H7 (cell line): ENCODE data around the gene FAM72B. TPM values are rescaled to one million over a fixed set of nuclear protein-coding genes. Genes with fewer than 3 reads are reported as not detected.
"Not testable (repeated sequence)": the region's sequence is repeated elsewhere in the genome, so short reads cannot be mapped to it uniquely, and the experiment has no call there.

Experiments used
- DNase-seq: peaks from one replicate; pipeline ENCODE4 v3.0.0; 2012
- H3K27me3 ChIP-seq: 2 replicates; pipeline ENCODE4 v1.6.0; 2011; ENCODE audit warnings: mild to moderate bottlenecking, low read length; ENCODE audit not compliant: control insufficient read depth, insufficient read depth
- H3K36me3 ChIP-seq: replicated peaks from 2 replicates; pipeline ENCODE4 v1.5.1; 2011; ENCODE audit warnings: low read length; ENCODE audit not compliant: control insufficient read depth, insufficient read depth
- H3K4me3 ChIP-seq: 2 replicates; pipeline ENCODE4 v1.5.1; 2011; ENCODE audit warnings: low read depth, mild to moderate bottlenecking, control low read depth, low read length, moderate library complexity; ENCODE audit not compliant: insufficient read depth
- total RNA-seq: library from RNA; depleted of rRNA; stranded (reverse); fragments of >200 nt; shearing (Covaris generic); gene quantifications from 2 replicates; pipeline ENCODE4 v1.2.3, GENCODE V29; 2014

FAM72B gene
- total RNA-seq, 1 experiment from 2014 or later, result 20.6 TPM

DNA sequence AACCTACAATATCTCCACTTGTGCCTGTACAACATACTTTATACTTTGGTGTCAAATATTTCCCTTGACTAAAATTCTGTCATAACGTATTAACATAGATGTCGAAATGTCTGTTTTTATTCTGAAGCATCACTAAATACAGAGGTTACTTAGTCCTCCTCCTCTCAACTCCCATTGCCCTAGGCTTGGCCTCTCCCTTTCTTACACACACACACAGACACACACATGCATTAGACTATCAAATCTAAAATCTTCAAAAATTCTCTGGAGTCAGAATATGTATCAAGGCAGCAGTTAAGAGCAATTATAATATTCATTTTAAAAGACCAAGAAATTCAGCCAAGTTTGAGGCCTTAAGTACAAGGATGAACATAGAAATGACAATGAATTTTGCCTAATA lies 7.5 kb downstream of the FAM72B start:
- H3K4me3 ChIP-seq, H3K27me3 ChIP-seq, DNase-seq, H3K36me3 ChIP-seq: not testable (repeated sequence)

DNA sequence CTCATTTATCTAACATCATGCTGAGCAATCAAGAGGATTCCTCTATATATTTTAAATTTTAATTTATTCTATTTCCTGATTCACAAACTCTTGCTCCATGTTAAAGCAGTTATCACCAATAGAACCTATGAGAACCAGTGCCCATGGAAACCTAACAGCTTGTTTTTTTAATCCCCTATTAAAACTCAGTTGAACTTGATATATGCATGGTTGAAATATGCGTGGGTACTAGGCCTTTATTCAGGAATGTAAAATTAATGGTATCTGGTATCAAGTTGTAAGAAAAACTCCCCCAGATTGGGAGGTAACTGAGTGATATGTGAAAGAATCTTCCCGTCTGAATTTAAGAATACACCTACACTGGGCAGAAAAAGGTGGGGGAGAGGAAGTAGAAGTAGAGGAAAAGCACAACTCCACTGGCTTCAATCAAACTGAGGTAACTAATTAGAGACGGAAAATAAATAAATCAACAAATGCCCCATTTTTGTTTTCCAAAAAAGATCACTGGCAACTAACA lies 15.9 kb downstream of the FAM72B start:
- not testable (repeated sequence) for H3K4me3 ChIP-seq, DNase-seq, H3K36me3 ChIP-seq, H3K27me3 ChIP-seq

DNA sequence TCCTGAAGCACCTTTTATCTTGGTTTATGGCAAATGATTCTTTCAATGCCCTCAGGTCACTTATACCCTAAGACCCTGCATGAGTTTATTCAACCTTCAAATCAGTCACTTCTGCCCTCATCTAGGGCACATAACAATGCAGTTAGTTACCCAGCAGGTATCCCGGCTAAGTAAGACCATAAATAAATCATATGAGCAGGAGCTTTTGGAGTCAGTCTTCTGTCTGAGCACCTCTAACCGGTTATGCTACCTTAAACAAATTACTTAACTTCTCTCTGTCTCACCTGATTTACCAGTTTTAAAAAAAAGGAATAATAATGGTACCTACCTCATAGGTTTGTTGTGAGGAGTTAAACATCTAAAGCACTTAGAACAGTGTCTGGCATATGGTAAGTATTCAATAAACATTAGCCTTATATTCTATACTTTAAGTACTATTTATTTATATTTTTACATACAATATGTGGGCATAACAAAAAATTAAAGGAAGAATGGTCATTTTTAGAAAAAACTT lies 16.9 kb downstream of the FAM72B start:
- H3K36me3 ChIP-seq, H3K27me3 ChIP-seq, H3K4me3 ChIP-seq, DNase-seq: not testable (repeated sequence)

DNA sequence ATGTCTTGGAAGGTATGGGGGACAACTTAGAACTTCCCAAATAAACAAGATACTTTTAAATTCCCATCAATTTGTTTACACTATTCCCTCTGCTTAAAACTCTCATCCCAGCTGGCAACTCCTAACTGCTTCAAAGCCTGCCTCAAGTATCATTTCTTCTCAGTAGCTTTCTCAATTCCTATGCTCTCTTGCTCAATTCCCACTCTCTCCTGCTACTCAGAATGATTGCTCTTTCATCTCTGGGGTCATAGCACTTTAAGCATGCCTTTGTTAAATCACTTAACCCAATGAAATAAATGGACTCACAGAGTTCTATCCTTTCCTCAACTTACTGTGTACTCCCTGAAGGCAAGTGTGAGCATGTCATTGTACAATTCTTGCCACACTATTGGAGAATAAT lies 18.8 kb downstream of the FAM72B start:
- H3K36me3 ChIP-seq, DNase-seq, H3K4me3 ChIP-seq, H3K27me3 ChIP-seq: not testable (repeated sequence)

DNA sequence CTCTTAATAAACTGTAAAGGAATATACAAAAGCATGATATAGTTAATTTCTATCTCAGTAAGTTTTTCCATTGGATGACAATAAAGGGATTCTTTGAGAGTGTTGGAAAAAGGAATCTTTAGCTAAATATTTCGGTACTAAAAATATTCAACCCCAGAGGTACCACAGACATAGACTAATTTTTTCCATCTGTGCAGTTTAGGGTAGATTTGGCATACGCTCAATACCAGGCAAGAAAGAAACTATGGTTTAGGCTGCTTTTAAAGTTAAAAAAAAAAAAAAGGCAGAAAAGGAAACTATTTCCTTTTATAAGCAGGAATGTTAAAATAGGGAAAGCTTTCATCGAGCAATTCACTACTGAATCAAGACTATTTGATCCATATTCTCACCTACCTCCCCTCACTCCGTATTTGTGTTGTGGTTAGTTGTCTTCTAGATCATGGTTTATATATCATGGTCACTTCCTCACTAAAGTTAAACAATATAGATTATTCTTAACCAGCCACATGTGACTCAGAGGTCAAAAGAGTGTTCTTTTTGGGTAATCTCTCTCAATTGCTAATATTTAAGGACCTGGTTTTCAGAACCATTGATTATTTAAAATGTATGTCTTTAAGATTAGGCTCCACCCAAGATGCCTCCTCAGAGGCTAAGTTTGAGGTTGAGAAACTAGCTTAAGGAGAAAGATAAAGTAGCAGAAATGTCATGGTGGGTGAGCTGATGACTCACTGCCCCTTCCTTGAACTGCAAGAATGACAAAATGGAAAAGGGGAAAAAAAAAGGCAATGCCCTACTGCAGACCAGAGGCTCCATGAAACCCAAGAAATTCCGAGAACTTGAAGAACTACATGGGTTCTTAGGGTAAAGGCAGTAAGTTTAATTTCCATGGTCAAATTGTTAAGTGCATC lies 20.0 kb downstream of the FAM72B start:
- not testable (repeated sequence) for H3K36me3 ChIP-seq, H3K27me3 ChIP-seq, DNase-seq, H3K4me3 ChIP-seq

DNA sequence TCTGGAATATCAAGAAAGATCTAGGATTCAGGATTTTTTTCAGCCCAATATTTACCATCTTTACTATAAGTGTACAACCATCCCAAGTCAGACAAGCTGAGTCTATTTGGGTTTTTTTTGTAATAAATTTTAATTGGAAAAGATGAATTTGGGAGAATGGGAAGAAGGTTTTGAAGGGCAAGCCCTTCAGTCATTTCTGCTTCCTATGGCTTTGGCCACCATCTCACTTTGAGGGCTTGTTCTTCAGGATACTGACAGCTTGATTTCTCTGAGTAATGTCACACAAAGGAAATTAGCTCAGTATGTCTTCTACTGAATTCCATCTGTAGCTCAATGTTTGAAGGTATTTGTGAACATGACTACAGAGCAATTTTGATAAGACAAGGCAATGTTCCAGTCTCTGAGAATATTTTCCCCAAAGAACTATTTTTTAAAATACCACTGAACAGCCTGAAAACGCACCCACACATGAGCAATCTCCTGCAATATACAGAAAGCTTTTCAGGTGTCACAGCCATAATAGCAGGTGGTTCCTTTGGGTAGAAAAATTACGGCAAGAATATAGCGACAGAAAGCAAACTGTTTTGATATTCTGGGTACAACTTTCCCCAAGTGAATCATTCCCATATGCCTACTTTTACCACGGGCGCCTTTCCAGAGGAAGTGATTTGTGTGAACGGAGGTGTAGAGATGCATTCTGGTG lies 22.8 kb downstream of the FAM72B start:
- not testable (repeated sequence) for H3K27me3 ChIP-seq, H3K4me3 ChIP-seq, H3K36me3 ChIP-seq, DNase-seq

DNA sequence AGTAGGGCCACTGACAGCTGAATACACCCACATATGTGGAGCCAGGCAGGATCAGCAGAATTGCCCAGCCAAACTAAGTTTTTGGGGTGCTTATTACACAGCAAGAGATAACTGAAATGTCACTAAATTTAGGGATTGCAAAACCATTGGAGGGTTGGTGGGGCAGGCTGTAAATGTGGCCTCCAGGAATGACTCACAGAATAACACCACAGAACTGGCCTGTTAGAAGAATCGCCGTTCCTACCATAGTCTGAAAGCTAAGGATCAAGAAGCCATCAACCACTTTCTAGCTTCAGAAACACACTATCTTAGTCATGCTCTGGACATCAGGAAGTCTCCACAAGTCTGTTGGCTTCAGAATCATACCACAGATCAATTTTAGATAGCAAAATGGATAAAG lies 24.0 kb downstream of the FAM72B start:
- H3K27me3 ChIP-seq, H3K36me3 ChIP-seq, DNase-seq, H3K4me3 ChIP-seq: not testable (repeated sequence)

DNA sequence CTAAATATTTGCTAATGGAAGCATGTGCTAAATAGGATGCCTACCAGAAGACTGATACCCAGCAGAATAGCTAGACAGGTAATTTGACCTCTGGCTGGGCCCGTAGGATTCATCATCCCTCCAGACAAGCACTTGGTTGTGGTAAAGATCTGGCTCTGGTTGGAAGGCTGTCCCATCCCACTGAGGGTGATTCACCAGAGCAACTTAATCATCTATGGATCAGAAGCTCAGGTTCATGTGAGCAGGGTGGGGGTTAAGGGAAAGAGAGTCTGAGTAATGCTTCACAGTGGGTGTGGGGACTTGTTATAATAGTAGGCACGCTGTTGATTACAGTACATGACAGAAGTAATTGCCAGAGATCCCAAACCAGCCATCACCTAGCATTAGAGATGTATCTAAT lies 26.5 kb downstream of the FAM72B start:
- not testable (repeated sequence) for H3K4me3 ChIP-seq, H3K27me3 ChIP-seq, H3K36me3 ChIP-seq, DNase-seq

DNA sequence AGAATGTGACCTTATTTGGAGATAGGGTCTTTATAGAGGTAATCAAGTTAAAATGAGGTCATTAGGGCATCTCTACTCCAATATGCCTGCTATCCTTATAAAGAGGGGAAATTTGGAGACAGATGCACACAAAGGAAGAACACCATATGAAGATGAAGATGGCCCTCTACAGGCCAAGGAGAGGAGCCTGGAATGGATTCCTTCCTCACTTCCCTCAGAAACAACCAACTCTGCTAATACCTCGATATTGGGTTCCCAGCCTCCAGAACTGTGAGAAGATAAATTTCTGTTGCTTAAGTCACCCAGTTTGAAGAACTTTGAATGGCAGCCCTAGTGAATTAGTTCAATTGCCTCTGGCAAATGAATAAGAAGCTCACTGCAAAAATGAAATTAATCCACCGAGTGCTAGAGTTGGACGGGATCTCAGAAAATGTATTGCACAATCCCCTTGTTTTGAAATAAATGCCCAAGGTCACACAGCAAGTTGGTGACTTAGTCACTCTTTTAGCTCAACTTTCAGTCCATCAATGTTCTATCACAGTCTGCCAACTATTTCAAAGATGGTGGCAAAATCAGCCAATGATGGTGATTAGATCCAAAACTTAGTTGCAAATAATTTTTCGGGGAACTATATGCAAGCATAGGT lies 27.1 kb downstream of the FAM72B start:
- not testable (repeated sequence) for H3K4me3 ChIP-seq, DNase-seq, H3K27me3 ChIP-seq, H3K36me3 ChIP-seq

DNA sequence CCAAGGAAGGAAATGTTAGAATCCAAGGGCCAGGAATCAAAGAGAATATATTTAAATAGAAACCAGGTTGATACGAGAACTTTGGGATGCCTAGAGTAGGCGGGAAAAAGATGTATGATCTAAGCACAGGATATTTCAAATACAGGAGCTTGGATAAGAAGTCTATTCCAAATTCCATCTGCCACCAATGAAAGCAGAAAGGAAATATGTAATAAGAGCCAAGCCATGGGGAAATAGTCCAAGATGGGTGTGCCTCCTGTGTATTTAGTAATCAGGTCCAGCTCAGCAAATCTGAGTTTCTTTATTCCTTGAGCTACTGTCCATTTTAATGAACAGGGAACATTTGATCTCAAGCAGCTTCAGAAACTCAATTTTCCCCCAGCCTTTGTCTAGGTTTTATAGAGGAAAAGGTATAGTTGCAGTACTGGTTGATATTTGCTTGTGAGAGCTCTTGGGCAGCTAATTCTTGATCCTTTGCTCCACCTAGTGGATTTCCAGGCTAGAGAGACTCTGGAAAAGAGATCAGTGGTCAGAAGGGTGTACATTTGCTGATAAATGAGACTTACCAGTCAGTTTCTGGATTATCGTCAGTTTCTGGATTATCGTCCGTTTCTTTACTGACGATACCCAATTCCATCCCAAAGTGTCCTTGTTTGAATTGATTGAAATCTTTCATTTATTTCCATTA lies 28.3 kb downstream of the FAM72B start:
- not testable (repeated sequence) for H3K36me3 ChIP-seq, H3K27me3 ChIP-seq, H3K4me3 ChIP-seq, DNase-seq

DNA sequence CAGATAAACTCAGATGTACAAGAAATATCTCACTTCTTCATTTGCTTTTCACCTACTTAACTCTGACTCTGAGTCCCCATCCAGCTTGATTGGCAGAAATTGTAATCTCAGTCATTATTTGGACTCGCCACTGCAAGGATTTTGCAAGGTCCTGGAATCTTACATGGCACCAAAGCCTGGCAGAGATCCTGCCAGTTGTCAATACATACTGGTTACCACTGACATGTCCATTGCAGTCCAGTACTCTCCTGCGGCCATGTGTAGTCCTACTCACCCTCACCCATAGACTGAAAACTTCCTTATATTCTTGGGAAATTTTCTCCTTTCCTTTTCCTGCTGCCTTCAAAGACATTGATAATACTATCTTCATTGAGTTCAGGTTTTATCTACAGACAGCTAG lies 29.3 kb downstream of the FAM72B start:
- not testable (repeated sequence) for DNase-seq, H3K27me3 ChIP-seq, H3K4me3 ChIP-seq, H3K36me3 ChIP-seq

DNA sequence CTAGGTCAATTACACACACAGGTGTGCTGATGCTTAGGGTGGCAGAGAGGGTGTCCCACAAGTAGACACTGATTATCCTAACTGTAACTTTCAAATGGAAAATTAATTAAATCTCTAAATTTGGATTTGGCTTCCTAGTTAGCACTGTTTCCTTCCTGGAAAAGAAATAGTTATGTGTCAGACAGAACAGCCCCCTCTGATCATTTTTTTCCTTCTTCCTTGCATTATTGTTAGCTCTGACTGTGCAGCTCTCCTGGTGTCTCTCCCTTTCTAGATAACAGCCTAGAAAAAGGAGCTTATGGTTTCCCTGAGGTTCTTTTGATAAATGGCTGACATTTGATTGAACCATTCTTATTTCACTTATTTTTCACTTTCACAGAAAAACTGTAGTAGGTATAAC lies 31.4 kb downstream of the FAM72B start:
- not testable (repeated sequence) for H3K4me3 ChIP-seq, DNase-seq, H3K36me3 ChIP-seq, H3K27me3 ChIP-seq

DNA sequence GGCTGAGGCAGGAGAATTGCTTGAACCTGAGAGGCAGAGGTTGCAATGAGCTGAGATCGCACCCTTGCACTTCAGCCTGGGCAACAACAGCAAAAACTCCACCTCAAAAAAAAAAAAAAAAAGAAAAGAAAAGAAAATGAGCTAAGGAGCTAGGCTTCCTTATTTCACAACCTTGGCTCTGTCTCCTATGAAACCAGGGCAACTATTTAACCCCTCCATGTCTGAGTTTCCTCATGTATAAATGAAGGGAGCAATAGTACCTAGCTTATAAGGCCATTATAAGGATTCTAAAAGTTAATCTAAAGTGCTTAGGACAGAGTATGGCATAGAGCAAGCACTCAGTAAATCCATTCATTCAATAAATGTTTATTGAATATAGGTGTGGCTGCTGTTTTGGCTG lies 32.8 kb downstream of the FAM72B start:
- H3K36me3 ChIP-seq, DNase-seq: not testable (repeated sequence)

DNA sequence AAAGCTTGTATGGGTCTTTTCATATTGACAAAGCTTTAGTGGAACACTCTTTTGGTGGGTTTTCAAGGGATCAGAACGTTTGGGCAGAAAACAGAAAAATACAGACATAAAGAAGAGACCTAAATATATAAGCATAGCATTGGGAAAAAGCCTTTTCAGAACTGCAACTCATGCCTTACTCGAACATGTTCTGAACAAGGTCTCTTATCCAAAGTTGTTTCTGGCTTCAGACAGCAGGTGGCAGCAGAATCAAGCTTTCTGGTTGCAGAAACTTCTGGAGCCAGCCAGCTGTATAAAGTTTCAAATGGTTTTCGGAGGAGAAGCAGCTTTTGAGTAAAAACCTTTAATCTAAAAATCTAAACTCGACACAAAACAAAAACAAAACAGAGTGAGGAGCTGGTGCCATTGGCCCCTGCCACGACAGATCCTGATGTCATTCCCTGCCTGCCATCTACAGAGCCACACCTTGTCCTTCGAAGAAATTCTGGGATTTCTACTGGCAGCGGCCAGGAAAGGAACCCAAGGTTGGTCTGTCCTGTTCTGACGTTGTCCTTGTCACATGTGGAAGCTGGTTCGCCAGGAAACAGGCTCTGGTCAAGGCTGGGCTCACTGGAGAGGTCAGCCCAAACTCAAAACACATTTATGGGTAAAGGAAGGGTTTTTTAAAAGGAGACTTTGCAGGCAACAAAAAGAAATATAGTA lies 35.5 kb downstream of the FAM72B start:
- not testable (repeated sequence) for H3K4me3 ChIP-seq, DNase-seq, H3K36me3 ChIP-seq, H3K27me3 ChIP-seq

More for the DNA sequence above, 32.8 kb downstream of the FAM72B start:
- H3K4me3 ChIP-seq, H3K27me3 ChIP-seq: not testable (repeated sequence)
